Activated CD4-positive, alpha-beta T cell treated with anti-CD3 and anti-CD28 coated beads, Interleukin-2, amount 10 ng/mL, durations not matched to agents 7 days and 5 days (primary cell): ENCODE data around the gene AGPAT4. TPM values are rescaled to one million over a fixed set of nuclear protein-coding genes. Genes with fewer than 3 reads are reported as not detected.

Experiments
- CTCF ChIA-PET: fragments of 350-600 bp; sonication (Branson Sonifier 250); formaldehyde crosslinking; loops from one replicate; lab custom pipeline; 2021; ENCODE audit warnings: antibody characterized with exemption; lab: Charles Lee
- POLR2A ChIA-PET: fragments of 350-600 bp; sonication (Branson Sonifier 250); formaldehyde crosslinking; loops from one replicate; lab custom pipeline; 2021; ENCODE audit warnings: antibody characterized with exemption; lab: Charles Lee
- DNase-seq: peaks from one replicate; pipeline ENCODE4 v3.0.0-alpha.2; 2020
- H3K27ac Mint-ChIP-seq: one replicate; pipeline ENCODE4 v1.8.0; 2021; ENCODE audit warnings: mild to moderate bottlenecking, moderate library complexity, mixed read lengths
- H3K27me3 Mint-ChIP-seq: one replicate; pipeline ENCODE4 v1.8.0; 2021; ENCODE audit warnings: mixed read lengths
- H3K36me3 Mint-ChIP-seq: one replicate; pipeline ENCODE4 v1.8.0; 2021; ENCODE audit warnings: low read depth, mixed read lengths
- H3K4me1 Mint-ChIP-seq: one replicate; pipeline ENCODE4 v1.8.0; 2021; ENCODE audit warnings: mixed read lengths
- H3K4me3 Mint-ChIP-seq: one replicate; pipeline ENCODE4 v1.8.0; 2021; ENCODE audit warnings: mild to moderate bottlenecking, moderate library complexity, mixed read lengths
- H3K9me3 Mint-ChIP-seq: one replicate; pipeline ENCODE4 v1.8.0; 2021; ENCODE audit warnings: mixed read lengths
- total RNA-seq, 2 experiments: library from RNA; stranded (reverse); gene quantifications; one replicate each; pipeline ENCODE4 v1.2.3, GENCODE V29; 2021

AGPAT4 gene
- total RNA-seq, 2 experiments from 2014 or later = 8.5 to 8.8 TPM

GRCh38 chr6:161274488-161274858 is 612 bp upstream of the AGPAT4 start:
- DNase-seq = no peak
- H3K4me1 Mint-ChIP-seq = peaks cover 29% of the 10 kb centered on the region
- POLR2A ChIA-PET = interaction anchor here (0.6 to 1.0 kb wide), 3 partner anchors 45 to 532 kb away, joined by 3 to 4 read pairs (median 4); no protein-coding TSS in a partner anchor
- H3K27me3 Mint-ChIP-seq = peaks cover 15% of the 10 kb centered on the region
- peak overlapping the region; percentile 93 for H3K27ac Mint-ChIP-seq
- H3K36me3 Mint-ChIP-seq = peaks cover 8% of the 10 kb centered on the region
- CTCF ChIA-PET = interaction anchor here (0.6 to 1.2 kb wide), 4 partner anchors 11 to 351 kb away, joined by 3 to 4 read pairs (median 3); no protein-coding TSS in a partner anchor
- peak overlapping the region; percentile 77 for H3K4me3 Mint-ChIP-seq
- H3K9me3 Mint-ChIP-seq = peaks cover 2% of the 10 kb centered on the region

- peaks cover 15% of the 10 kb centered on the region for H3K27me3 Mint-ChIP-seq
- peak overlapping the region; percentile 93 for H3K27ac Mint-ChIP-seq
- peak overlapping the region; percentile 77 for H3K4me3 Mint-ChIP-seq
- DNase-seq = peak; percentile 67
- H3K36me3 Mint-ChIP-seq = peaks cover 8% of the 10 kb centered on the region
- peaks cover 2% of the 10 kb centered on the region for H3K9me3 Mint-ChIP-seq
- H3K4me1 Mint-ChIP-seq = peaks cover 29% of the 10 kb centered on the region
- ChIA-PET CTCF (no interaction called here), POLR2A (no interaction called here)
Measured at GRCh38 chr6:161273274-161273751, 548 bp downstream of the AGPAT4 start.

- peak overlapping the region; percentile 77 for H3K4me3 Mint-ChIP-seq
- DNase-seq = no peak
- peaks cover 8% of the 10 kb centered on the region for H3K36me3 Mint-ChIP-seq
- peaks cover 29% of the 10 kb centered on the region for H3K4me1 Mint-ChIP-seq
- peaks cover 2% of the 10 kb centered on the region for H3K9me3 Mint-ChIP-seq
- peaks cover 15% of the 10 kb centered on the region for H3K27me3 Mint-ChIP-seq
- POLR2A ChIA-PET = no interaction called here
- peak overlapping the region; percentile 93 for H3K27ac Mint-ChIP-seq
- CTCF ChIA-PET = no interaction called here
Measured at GRCh38 chr6:161272635-161273273, 1.1 kb downstream of the AGPAT4 start.

GRCh38 chr6:161271343-161272030 is 2.4 kb downstream of the AGPAT4 start:
- Mint-ChIP-seq H3K9me3 (peaks cover 2% of the 10 kb centered on the region), H3K27me3 (peaks cover 7% of the 10 kb centered on the region), H3K27ac (no peak overlapping the region), H3K4me3 (no peak overlapping the region), H3K4me1 (peaks cover 29% of the 10 kb centered on the region), H3K36me3 (peaks cover 8% of the 10 kb centered on the region)
- CTCF ChIA-PET = no interaction called here
- POLR2A ChIA-PET = no interaction called here
- no peak for DNase-seq

GRCh38 chr6:161270116-161270515 is 3.7 kb downstream of the AGPAT4 start:
- POLR2A ChIA-PET = no interaction called here
- Mint-ChIP-seq H3K27me3 (peaks cover 2% of the 10 kb centered on the region), H3K27ac (no peak overlapping the region), H3K36me3 (peaks cover 6% of the 10 kb centered on the region), H3K9me3 (no peaks in the 10 kb centered on the region), H3K4me1 (peaks cover 31% of the 10 kb centered on the region), H3K4me3 (no peak overlapping the region)
- CTCF ChIA-PET = no interaction called here
- no peak for DNase-seq

- H3K27ac Mint-ChIP-seq = no peak overlapping the region
- H3K9me3 Mint-ChIP-seq = no peaks in the 10 kb centered on the region
- ChIA-PET CTCF (no interaction called here), POLR2A (no interaction called here)
- H3K4me3 Mint-ChIP-seq = no peak overlapping the region
- no peak for DNase-seq
- H3K27me3 Mint-ChIP-seq = no peaks in the 10 kb centered on the region
- H3K36me3 Mint-ChIP-seq = peaks cover 6% of the 10 kb centered on the region
- peaks cover 28% of the 10 kb centered on the region for H3K4me1 Mint-ChIP-seq
Measured at GRCh38 chr6:161269310-161269709, 4.6 kb downstream of the AGPAT4 start.

GRCh38 chr6:161268531-161269210 is 5.2 kb downstream of the AGPAT4 start:
- Mint-ChIP-seq H3K4me1 (peaks cover 23% of the 10 kb centered on the region), H3K9me3 (no peaks in the 10 kb centered on the region), H3K36me3 (peaks cover 6% of the 10 kb centered on the region), H3K27me3 (no peaks in the 10 kb centered on the region), H3K27ac (no peak overlapping the region), H3K4me3 (no peak overlapping the region)
- DNase-seq = no peak
- ChIA-PET CTCF (interaction anchor here (0.6 kb wide), 1 partner anchor 95 kb away, joined by 3 read pairs; no protein-coding TSS in a partner anchor), POLR2A (no interaction called here)

GRCh38 chr6:161266513-161267230 is 7.2 kb downstream of the AGPAT4 start:
- POLR2A ChIA-PET = no interaction called here
- no peak overlapping the region for H3K4me3 Mint-ChIP-seq
- H3K4me1 Mint-ChIP-seq = peaks cover 9% of the 10 kb centered on the region
- H3K27me3 Mint-ChIP-seq = no peaks in the 10 kb centered on the region
- no peaks in the 10 kb centered on the region for H3K9me3 Mint-ChIP-seq
- no peak for DNase-seq
- no peak overlapping the region for H3K27ac Mint-ChIP-seq
- CTCF ChIA-PET = interaction anchor here (1.3 kb wide), 1 partner anchor 24 kb away, joined by 3 read pairs; no protein-coding TSS in a partner anchor
- peaks cover 6% of the 10 kb centered on the region for H3K36me3 Mint-ChIP-seq

GRCh38 chr6:161265975-161266374 is 7.9 kb downstream of the AGPAT4 start:
- Mint-ChIP-seq H3K4me3 (no peak overlapping the region), H3K27me3 (no peaks in the 10 kb centered on the region), H3K27ac (no peak overlapping the region), H3K4me1 (peaks cover 2% of the 10 kb centered on the region), H3K9me3 (no peaks in the 10 kb centered on the region), H3K36me3 (peaks cover 7% of the 10 kb centered on the region)
- POLR2A ChIA-PET = no interaction called here
- DNase-seq = no peak
- CTCF ChIA-PET = no interaction called here

- no peak overlapping the region for H3K4me3 Mint-ChIP-seq
- H3K27ac Mint-ChIP-seq = no peak overlapping the region
- H3K27me3 Mint-ChIP-seq = no peaks in the 10 kb centered on the region
- no peaks in the 10 kb centered on the region for H3K9me3 Mint-ChIP-seq
- peaks cover 7% of the 10 kb centered on the region for H3K36me3 Mint-ChIP-seq
- no peak for DNase-seq
- ChIA-PET CTCF (no interaction called here), POLR2A (no interaction called here)
- peaks cover 2% of the 10 kb centered on the region for H3K4me1 Mint-ChIP-seq
Measured at GRCh38 chr6:161265554-161265953, 8.3 kb downstream of the AGPAT4 start.

- Mint-ChIP-seq H3K27me3 (no peaks in the 10 kb centered on the region), H3K4me3 (no peak overlapping the region), H3K36me3 (peaks cover 4% of the 10 kb centered on the region), H3K4me1 (peaks cover 2% of the 10 kb centered on the region), H3K27ac (no peak overlapping the region), H3K9me3 (no peaks in the 10 kb centered on the region)
- no peak for DNase-seq
- ChIA-PET CTCF (no interaction called here), POLR2A (no interaction called here)
Measured at GRCh38 chr6:161264181-161264580, 9.7 kb downstream of the AGPAT4 start.

DNA sequence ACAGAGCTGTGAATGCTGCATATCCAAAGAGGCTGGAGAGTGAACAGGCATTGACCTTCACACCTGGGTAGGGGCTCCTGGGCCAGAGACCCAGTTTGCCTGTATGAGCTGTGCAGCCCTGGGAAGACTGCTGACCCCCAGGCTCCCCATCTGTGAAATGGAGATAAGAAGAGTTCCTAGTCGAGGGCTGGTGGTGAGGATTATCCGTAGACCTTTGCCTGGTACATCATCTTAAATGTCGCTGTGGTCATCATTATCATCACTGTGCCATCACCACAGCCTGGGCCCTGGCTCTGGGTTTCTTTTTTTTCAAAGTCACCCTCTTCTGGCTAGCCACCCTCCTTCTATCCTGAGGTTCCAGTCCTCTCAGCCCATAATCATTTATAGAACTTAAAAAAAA is 12.0 kb downstream of the AGPAT4 start:
- no peak overlapping the region for H3K4me3 Mint-ChIP-seq
- DNase-seq = no peak
- H3K27me3 Mint-ChIP-seq = no peaks in the 10 kb centered on the region
- peaks cover 2% of the 10 kb centered on the region for H3K4me1 Mint-ChIP-seq
- no peaks in the 10 kb centered on the region for H3K9me3 Mint-ChIP-seq
- no peak overlapping the region for H3K27ac Mint-ChIP-seq
- ChIA-PET POLR2A (interaction anchor here (0.6 kb wide), 1 partner anchor 127 kb away, joined by 4 read pairs; no protein-coding TSS in a partner anchor), CTCF (no interaction called here)
- peaks cover 4% of the 10 kb centered on the region for H3K36me3 Mint-ChIP-seq
